Liver (tissue), 9 donors: Measurements from ENCODE around the gene RUNX1. TPM values are rescaled to one million over a fixed set of nuclear protein-coding genes. Genes with fewer than 3 reads are reported as not detected.

ENCODE experiments used
- DNase-seq: peaks from one replicate; pipeline ENCODE4 v3.0.0-alpha.2; 2017; ENCODE audit warnings: low spot score
- H3K27ac ChIP-seq, 2 donors: one replicate each; pipeline ENCODE4 v1.7.0; 2013; ENCODE audit warnings: inconsistent platforms in 2 of 2, low read length in 2 of 2, control low read depth in 1 of 2, low read depth in 1 of 2, mild to moderate bottlenecking in 1 of 2
- H3K27me3 ChIP-seq, 4 donors: one replicate each; pipeline versions ENCODE4 v1.6.1 to v1.7.0; 2013; ENCODE audit warnings: low read length in 3 of 4, inconsistent platforms in 1 of 4, mild to moderate bottlenecking in 1 of 4, moderate library complexity in 1 of 4; ENCODE audit not compliant: control insufficient read depth in 4 of 4, insufficient read depth in 4 of 4
- H3K36me3 ChIP-seq, 4 donors: one replicate each; pipeline versions ENCODE4 v1.6.1 to v1.7.0; 2013; ENCODE audit warnings: low read length in 3 of 4, mild to moderate bottlenecking in 3 of 4, low read depth in 1 of 4, moderate library complexity in 1 of 4; ENCODE audit not compliant: control insufficient read depth in 4 of 4, insufficient read depth in 3 of 4
- H3K4me1 ChIP-seq, 4 donors: one replicate each; pipeline versions ENCODE4 v1.6.1 to v1.7.0; 2013; ENCODE audit warnings: low read length in 3 of 4, mild to moderate bottlenecking in 3 of 4, moderate library complexity in 1 of 4; ENCODE audit not compliant: control insufficient read depth in 4 of 4, insufficient read depth in 4 of 4
- H3K4me3 ChIP-seq, 3 donors: one replicate each; pipeline versions ENCODE4 v1.6.1 to v1.7.0; 2013; ENCODE audit warnings: low read length in 3 of 3, control low read depth in 1 of 3, low read depth in 1 of 3, mild to moderate bottlenecking in 1 of 3
- H3K9ac ChIP-seq, 2 donors: one replicate each; pipeline ENCODE4 v1.7.0; 2013; ENCODE audit warnings: low read length in 2 of 2, mild to moderate bottlenecking in 2 of 2, moderate library complexity in 2 of 2, control low read depth in 1 of 2, low read depth in 1 of 2
- H3K9me3 ChIP-seq, 4 donors: one replicate each; pipeline versions ENCODE4 v1.6.1 to v1.7.0; 2013; ENCODE audit warnings: low read length in 3 of 4; ENCODE audit not compliant: control insufficient read depth in 4 of 4
- FOXA2 ChIP-seq: IDR thresholded peaks from 2 replicates; pipeline ENCODE4 v1.6.1; 2016; ENCODE audit warnings: antibody characterized with exemption
- GABPA ChIP-seq, 2 donors: IDR thresholded peaks in 1 of 2; conservative IDR thresholded peaks in 1 of 2; 2 replicates each; pipeline ENCODE4 v1.6.1; 2016; ENCODE audit warnings: antibody characterized with exemption in 2 of 2, mild to moderate bottlenecking in 1 of 2, moderate library complexity in 1 of 2
- HNF4A ChIP-seq, 2 donors: conservative IDR thresholded peaks; 2 replicates each; pipeline ENCODE4 v1.6.1; 2016; ENCODE audit warnings: antibody characterized with exemption in 2 of 2, mild to moderate bottlenecking in 2 of 2
- HNF4G ChIP-seq: IDR thresholded peaks from 2 replicates; pipeline ENCODE4 v1.6.1; 2016; ENCODE audit warnings: antibody characterized with exemption
- JUND ChIP-seq, 2 donors: IDR thresholded peaks; 2 replicates each; pipeline ENCODE4 v1.6.1; 2016; ENCODE audit warnings: antibody characterized with exemption in 2 of 2
- NR2F2 ChIP-seq: IDR thresholded peaks from 2 replicates; pipeline ENCODE4 v1.6.1; 2016; ENCODE audit warnings: antibody characterized with exemption
- RAD21 ChIP-seq, 2 donors: IDR thresholded peaks; 2 replicates each; pipeline ENCODE4 v1.6.1; 2016; ENCODE audit warnings: antibody characterized with exemption in 2 of 2, mild to moderate bottlenecking in 2 of 2
- RXRA ChIP-seq, 2 donors: IDR thresholded peaks; 2 replicates each; pipeline ENCODE4 v1.6.1; 2017 to 2018; ENCODE audit warnings: antibody characterized with exemption in 2 of 2, mild to moderate bottlenecking in 1 of 2
- SP1 ChIP-seq: IDR thresholded peaks from 2 replicates; pipeline ENCODE4 v1.6.1; 2018; ENCODE audit warnings: antibody characterized with exemption, mild to moderate bottlenecking
- TAF1 ChIP-seq: conservative IDR thresholded peaks from 2 replicates; pipeline ENCODE4 v1.6.1; 2016; ENCODE audit warnings: antibody characterized with exemption, mild to moderate bottlenecking
- YY1 ChIP-seq: IDR thresholded peaks from 2 replicates; pipeline ENCODE4 v1.6.1; 2016; ENCODE audit warnings: antibody characterized with exemption, mild to moderate bottlenecking
- whole genome bisulfite sequencing: extraction: QIAGEN DNeasy Blood & Tissue Kit; methylation state at CpG from one replicate; pipeline ENCODE4 v1.1.7; 2013; 5-methylcytosine and 5-hydroxymethylcytosine counted together
- polyA plus RNA-seq, 2 donors: library from polyadenylated mRNA; stranded (reverse) in 1 of 2; unstranded in 1 of 2; fragments of 200-250 nt in 1 of 2; fragments of >200 nt in 1 of 2; fragmentation: Nextera tagmentation in 1 of 2; extraction: Ambion mirVana in 1 of 2; gene quantifications; one replicate each; pipeline versions ENCODE4 v1.2.1 to v1.2.3, GENCODE V29; 2013 to 2015
- total RNA-seq, 2 donors: library from RNA; depleted of rRNA; stranded (reverse); fragments of >200 nt; gene quantifications; one replicate each; pipeline ENCODE4 v1.2.3, GENCODE V29; 2014
- TF ChIP-seq, protein P1 (sequence below): IDR thresholded peaks from 2 replicates; pipeline ENCODE4 v1.6.1; 2016; ENCODE audit warnings: antibody characterized with exemption
- TF ChIP-seq, protein P2 (sequence below): IDR thresholded peaks from 2 replicates; pipeline ENCODE4 v1.6.1; 2016; ENCODE audit warnings: antibody characterized with exemption, mild to moderate bottlenecking
- TF ChIP-seq, protein P3 (sequence below): IDR thresholded peaks from 2 replicates; pipeline ENCODE4 v1.6.1; 2016; ENCODE audit warnings: antibody characterized with exemption
- TF ChIP-seq, protein P4 (sequence below): IDR thresholded peaks from 2 replicates; pipeline ENCODE4 v1.6.1; 2016; ENCODE audit warnings: antibody characterized with exemption
- donor health status: healthy.
- donor health status: healthy.
- donor health status: healthy.
- donor health status: healthy.
- donor health status: healthy.

RUNX1 gene
- total and polyA plus RNA-seq, 4 donors = 0.98 to 7.2 (median 3.1) TPM

DNA sequence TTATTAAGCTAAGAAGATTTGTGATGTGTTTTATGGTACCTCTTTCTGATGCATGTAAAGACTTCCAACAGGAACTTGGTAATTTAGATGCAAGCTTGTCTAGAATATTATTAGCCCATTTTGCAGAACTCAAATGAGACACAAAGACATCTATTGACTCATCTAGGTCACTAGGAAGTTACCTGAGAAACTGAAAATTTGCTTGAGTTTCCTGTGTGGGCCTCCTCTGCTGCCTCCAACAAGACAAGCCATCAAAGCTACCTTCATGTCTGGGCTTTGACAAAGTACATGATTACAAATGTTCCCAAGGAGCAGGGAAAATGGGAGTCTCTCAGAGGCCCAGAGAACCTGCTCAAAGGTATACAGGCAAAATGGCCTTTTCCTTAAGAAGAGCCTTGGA is 5.6 kb downstream of the RUNX1 start:
- peaks cover 0 to 2% (median 0%) of the 10 kb centered on the region in 4 donors for H3K27me3 ChIP-seq
- DNase-seq = no peak
- H3K4me3 ChIP-seq = no peak overlapping the region
- no peaks in the 10 kb centered on the region for H3K36me3 ChIP-seq
- H3K9me3 ChIP-seq = no peaks in the 10 kb centered on the region
- H3K4me1 ChIP-seq = peaks cover 0 to 6% (median 5%) of the 10 kb centered on the region in 4 donors
- H3K9ac ChIP-seq = no peak overlapping the region
- TF ChIP-seq, protein P1, sequence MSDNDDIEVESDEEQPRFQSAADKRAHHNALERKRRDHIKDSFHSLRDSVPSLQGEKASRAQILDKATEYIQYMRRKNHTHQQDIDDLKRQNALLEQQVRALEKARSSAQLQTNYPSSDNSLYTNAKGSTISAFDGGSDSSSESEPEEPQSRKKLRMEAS = no peak
- TF ChIP-seq, protein P2, sequence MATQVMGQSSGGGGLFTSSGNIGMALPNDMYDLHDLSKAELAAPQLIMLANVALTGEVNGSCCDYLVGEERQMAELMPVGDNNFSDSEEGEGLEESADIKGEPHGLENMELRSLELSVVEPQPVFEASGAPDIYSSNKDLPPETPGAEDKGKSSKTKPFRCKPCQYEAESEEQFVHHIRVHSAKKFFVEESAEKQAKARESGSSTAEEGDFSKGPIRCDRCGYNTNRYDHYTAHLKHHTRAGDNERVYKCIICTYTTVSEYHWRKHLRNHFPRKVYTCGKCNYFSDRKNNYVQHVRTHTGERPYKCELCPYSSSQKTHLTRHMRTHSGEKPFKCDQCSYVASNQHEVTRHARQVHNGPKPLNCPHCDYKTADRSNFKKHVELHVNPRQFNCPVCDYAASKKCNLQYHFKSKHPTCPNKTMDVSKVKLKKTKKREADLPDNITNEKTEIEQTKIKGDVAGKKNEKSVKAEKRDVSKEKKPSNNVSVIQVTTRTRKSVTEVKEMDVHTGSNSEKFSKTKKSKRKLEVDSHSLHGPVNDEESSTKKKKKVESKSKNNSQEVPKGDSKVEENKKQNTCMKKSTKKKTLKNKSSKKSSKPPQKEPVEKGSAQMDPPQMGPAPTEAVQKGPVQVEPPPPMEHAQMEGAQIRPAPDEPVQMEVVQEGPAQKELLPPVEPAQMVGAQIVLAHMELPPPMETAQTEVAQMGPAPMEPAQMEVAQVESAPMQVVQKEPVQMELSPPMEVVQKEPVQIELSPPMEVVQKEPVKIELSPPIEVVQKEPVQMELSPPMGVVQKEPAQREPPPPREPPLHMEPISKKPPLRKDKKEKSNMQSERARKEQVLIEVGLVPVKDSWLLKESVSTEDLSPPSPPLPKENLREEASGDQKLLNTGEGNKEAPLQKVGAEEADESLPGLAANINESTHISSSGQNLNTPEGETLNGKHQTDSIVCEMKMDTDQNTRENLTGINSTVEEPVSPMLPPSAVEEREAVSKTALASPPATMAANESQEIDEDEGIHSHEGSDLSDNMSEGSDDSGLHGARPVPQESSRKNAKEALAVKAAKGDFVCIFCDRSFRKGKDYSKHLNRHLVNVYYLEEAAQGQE = no peak
- TF ChIP-seq RXRA (IDR thresholded peaks at IDR 0.05) (no peak), HNF4A (conservative IDR thresholded peaks at IDR 0.05) (no peak), FOXA2 (no peak), SP1 (no peak), HNF4G (no peak)
- TF ChIP-seq, protein P3, sequence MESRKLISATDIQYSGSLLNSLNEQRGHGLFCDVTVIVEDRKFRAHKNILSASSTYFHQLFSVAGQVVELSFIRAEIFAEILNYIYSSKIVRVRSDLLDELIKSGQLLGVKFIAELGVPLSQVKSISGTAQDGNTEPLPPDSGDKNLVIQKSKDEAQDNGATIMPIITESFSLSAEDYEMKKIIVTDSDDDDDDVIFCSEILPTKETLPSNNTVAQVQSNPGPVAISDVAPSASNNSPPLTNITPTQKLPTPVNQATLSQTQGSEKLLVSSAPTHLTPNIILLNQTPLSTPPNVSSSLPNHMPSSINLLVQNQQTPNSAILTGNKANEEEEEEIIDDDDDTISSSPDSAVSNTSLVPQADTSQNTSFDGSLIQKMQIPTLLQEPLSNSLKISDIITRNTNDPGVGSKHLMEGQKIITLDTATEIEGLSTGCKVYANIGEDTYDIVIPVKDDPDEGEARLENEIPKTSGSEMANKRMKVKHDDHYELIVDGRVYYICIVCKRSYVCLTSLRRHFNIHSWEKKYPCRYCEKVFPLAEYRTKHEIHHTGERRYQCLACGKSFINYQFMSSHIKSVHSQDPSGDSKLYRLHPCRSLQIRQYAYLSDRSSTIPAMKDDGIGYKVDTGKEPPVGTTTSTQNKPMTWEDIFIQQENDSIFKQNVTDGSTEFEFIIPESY = no peak
- TF ChIP-seq, protein P4, sequence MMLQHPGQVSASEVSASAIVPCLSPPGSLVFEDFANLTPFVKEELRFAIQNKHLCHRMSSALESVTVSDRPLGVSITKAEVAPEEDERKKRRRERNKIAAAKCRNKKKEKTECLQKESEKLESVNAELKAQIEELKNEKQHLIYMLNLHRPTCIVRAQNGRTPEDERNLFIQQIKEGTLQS = no peak
- no peak overlapping the region for H3K27ac ChIP-seq

DNA sequence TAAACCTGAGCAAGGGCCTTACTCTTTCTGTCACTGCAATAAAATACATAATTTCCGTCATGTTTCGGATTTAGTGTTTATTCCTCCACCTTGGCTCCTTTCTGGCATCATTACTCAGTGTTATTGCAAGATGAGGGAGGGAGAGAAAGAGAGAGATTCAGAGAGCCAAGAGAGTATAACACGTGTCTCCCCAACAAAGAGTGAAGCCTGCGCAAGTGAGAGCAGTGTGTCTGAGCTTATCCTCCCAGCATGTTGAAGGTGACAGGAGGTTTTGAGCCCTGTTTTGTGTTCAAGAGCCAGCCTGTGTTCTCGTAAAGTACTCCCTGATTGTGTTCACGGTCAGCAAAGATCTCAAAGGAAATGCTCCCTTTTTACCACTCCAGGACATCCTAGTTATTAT is 6.3 kb downstream of the RUNX1 start:
- TF ChIP-seq, protein P1 = no peak
- TF ChIP-seq GABPA (IDR thresholded peaks at IDR 0.05 in 1 of 2, conservative IDR thresholded peaks at IDR 0.05 in 1 of 2) (no peak), HNF4G (no peak), FOXA2 (no peak), TAF1 (no peak), YY1 (no peak), RAD21 (IDR thresholded peaks at IDR 0.05) (no peak), NR2F2 (no peak), JUND (IDR thresholded peaks at IDR 0.05) (no peak)
- TF ChIP-seq, protein P4 = no peak
- TF ChIP-seq, protein P2 = no peak
- Histone ChIP-seq H3K4me1 (peaks cover 0 to 6% (median 5%) of the 10 kb centered on the region in 4 donors), H3K4me3 (no peak overlapping the region), H3K36me3 (no peaks in the 10 kb centered on the region), H3K9me3 (no peaks in the 10 kb centered on the region), H3K27me3 (no peaks in the 10 kb centered on the region), H3K9ac (no peak overlapping the region), H3K27ac (no peak overlapping the region)
- WGBS = 90% methylated on average over 6 of the region's 6 CpGs
- DNase-seq = no peak
